Amygdala (tissue), 56 donors: ENCODE measurements around the gene TAF11L2.
"Not testable (repeated sequence)": the region's sequence is repeated elsewhere in the genome, so short reads cannot be mapped to it uniquely, and the experiment has no call there.

ENCODE experiments used
- DNase-seq, 56 donors: peaks; one replicate each; lab custom pipeline; 2025; lab: John Stamatoyannopoulos, UW

Gene TAF11L2

DNA sequence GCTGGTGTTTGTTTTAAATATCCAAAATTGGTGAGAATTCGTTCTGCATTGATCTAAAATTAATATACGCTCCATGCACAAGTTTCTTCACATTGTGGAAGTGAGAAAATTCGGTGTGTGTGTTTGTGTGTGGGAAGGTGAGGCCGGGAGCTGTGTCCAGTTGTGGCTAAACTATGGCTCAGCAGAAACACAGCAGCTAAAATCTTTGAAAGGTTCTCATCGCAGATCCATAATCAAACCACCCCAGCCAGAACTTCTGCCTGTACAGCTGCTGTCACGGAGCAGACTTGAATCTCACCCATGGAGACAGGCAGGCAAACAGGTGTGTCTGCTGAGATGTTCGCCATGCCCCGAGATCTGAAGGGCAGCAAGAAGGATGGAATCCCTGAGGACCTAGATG lies at the start of gene TAF11L2:
Gene TAF11L2 (plus strand): TSS at position 301 of the 400 bp plus-strand sequence.
- not testable (repeated sequence) for DNase-seq

DNA sequence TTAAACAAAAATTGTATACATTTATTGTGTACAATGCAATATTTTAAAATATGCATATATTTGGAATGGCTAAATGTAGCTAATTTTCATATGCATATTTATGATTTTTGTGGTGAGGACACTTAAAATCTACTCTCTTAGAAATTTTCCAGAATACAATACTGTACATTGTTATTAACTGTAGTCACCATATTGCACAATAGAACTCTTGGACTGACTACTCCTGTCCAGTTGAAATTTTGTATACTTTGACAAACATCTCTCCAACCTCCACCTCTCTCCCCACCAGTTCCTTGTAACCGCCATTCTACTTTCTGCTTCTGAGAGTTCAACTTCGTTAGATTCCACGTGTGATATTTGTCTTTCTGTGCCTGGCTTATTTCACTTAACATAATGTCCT lies 49.2 kb upstream of the TAF11L2 start:
- no peak for DNase-seq

DNA sequence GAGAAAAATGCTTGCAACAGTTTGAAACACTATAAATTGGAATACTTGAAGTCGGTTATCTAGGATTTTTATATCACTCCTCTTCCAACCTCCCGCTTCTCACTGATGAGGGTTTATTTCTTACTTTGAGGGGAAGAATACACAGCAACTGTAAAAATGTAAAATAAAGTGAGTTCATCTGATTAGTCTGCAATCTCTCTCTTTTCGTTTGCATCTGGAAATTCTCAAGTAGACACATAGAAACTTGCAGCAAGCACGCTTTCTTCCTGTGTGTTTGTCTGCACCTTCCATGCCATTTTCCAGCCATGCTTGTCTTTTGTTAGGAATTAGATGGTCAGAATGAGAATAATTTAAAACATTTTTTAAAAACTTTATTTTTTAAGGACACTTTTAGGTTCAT lies 45.1 kb upstream of the TAF11L2 start:
- DNase-seq: no peak

DNA sequence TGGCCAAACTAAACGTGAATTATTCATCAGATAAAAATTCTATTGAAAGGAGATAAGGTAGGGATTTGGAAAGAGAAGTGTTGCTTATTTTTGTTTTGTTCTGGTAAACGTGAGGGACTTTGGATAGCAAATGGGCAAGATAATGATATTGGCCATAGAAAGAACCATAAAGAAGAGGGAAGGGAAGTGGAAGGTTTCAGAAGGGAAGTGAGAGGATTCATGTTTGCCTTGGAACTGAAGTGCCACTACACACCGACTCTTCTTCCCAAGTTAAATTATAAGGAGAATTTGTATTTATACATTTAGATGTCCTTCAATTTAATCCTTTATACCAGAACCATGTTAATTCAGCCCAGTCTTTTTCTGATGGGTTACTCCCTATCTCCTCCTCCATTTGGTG lies 42.1 kb upstream of the TAF11L2 start:
- no peak for DNase-seq

DNA sequence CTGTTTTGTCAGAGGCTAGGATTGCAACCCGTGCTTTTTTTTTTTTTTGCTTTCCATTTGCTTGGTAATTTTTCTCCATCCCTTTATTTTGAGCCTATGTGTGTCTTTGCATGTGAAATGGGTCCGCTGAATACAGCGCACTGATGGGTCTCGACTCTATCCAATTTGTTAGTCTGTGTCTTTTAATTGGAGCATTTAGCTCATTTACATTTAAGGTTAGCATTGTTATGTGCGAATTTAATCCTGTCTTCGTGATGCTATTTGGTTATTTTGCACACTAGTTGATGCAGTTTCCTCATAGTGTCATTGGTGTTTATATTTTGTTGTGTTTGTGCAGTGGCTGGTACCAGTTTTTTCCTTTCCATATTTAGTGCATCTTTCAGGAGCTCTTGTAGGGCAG lies 36.2 kb upstream of the TAF11L2 start:
- DNase-seq: no peak

DNA sequence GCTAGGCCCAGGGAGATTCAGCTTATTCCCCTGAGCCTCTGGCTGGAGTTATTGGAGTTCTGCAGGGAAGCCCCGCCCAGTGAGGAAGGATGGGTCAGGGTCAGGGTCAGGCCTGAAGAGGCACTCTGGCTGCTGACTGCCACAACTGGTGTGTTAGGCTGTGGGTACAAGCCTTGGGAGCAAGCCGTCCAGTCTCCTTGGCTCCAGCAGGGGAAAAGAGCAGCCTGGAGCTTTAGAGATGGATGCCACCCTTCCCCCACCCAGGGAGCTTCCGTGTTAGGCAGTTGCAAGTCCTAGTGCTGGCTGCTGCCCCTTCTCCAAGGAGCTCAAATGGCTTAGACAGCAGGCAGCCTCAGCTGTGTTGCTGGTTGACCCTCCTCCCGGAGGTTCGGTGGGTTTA lies 34.4 kb upstream of the TAF11L2 start:
- no peak for DNase-seq

DNA sequence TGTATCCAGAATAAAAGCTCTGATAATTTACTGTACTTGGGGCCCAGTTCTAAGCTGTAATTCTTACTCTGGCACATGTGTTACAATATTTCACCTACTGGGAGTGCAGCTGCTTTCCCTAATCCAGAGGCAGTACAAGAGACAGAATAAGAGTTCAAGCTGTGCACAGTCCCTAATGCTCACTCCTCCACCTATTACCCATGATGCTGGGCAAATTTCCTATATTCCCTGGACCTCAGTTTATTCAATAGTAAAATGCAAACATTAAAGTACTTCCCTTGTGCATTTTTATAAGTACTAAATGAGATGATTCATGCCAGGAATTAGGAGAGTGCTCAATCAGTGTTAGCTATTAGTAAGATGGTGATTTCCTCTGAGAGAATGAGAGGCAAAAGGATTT lies 28.0 kb upstream of the TAF11L2 start:
- no peak for DNase-seq

DNA sequence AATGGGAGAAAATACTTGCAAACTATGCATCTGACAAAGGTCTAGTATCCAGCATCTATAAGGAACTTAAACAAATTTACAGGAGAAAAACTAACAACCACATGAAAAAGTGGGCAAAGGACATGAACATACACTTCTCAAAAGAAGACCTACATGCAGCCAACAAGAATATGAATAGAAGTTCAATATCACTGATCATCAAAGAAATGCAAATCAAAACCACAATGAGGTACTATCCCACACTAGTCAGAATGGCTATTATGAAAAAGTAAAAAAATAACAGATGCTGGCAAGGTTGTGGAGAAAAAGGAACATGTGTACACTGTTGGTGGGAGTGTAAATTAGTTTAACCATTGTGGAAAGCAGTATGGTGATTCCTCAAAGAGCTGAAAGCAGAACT lies 23.0 kb upstream of the TAF11L2 start:
- DNase-seq: not testable (repeated sequence)

DNA sequence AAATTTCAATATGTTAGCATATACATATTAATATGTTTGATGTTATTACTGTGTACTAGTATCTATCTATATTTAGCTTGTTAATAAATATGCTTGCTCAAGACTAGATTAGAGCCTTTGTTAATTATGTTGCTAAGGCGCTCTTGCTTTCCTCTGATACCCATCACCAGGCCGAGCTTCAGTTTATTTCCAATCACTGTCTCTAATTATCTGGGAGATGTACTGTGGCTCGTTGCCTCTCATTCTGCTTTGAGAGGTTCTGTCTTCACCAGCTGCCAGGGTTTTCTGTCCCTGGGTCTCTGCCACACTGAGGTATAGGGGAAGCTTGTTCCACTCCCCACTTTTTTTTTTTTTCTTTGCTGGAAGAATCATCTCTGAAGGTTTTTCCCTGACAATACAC lies 21.0 kb upstream of the TAF11L2 start:
- DNase-seq: no peak

DNA sequence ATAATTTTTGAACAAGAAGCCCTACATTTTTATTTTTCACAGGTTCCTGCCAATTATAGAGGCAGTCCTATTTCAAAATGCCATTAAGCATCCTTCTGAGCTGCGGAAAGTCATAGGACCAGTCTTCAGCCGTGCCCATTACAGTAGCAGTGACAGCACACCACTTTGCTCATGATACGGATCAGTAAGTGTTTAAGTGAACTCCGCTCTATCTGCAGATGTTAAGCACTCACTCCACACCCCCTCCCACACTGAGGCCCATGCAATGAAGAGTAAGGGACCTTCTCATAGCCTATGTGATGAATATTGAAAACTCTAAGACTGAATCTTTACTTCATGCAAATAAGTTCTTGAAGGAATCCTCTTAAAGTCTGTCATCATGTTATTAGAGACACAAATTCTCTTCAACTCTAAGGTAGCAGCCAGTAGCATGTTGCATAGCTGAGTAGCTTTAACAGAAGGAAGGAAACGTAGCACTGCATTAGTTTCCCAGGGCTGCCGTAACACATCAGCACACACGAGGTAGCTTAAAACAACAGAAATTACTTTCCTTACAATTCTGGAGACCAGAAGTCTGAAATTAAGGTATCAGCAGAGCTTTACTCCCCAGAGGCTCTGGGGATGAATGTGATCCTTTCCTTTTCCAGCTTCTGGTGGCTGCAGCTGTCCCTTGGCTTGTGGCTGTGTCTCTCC lies 20.3 kb upstream of the TAF11L2 start:
- DNase-seq: no peak

DNA sequence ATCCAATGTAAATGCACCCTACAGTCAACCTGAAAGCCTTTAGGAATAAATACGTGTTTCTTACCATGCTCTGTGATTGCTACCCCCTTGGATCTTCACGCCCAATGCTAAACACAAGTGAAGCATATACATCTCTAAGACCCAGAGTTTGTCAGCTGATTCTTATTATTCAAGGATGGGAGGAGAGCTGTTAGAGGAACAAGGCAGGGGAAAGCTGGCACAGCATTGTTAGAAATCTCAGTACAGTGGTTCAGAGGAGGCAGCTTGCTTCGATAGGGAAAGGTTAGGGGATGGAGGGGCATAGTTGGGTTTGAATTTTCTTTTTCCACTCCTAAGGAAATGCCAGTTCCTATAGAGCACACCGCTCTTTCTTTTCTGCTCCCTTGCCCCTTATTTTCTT lies 16.7 kb upstream of the TAF11L2 start:
- DNase-seq: no peak

DNA sequence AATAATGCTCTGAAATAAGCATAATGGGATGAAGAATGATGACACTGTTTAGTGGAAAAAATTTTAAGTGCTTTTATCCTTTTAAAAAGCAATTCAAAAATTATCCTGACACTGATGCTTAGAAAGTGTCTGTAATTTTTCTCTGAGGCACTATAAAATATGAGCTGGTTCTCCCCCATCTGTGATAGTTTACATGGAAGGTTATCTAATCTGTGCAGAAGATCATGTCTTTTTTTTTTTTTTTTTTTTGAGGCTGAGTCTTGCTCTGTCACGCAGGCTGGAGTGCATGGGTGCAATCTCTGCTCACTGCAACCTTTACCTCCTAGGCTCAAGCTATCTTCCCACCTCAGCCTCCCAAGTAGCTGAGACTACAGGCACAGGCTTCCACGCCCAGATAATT lies 15.2 kb upstream of the TAF11L2 start:
- no peak for DNase-seq

DNA sequence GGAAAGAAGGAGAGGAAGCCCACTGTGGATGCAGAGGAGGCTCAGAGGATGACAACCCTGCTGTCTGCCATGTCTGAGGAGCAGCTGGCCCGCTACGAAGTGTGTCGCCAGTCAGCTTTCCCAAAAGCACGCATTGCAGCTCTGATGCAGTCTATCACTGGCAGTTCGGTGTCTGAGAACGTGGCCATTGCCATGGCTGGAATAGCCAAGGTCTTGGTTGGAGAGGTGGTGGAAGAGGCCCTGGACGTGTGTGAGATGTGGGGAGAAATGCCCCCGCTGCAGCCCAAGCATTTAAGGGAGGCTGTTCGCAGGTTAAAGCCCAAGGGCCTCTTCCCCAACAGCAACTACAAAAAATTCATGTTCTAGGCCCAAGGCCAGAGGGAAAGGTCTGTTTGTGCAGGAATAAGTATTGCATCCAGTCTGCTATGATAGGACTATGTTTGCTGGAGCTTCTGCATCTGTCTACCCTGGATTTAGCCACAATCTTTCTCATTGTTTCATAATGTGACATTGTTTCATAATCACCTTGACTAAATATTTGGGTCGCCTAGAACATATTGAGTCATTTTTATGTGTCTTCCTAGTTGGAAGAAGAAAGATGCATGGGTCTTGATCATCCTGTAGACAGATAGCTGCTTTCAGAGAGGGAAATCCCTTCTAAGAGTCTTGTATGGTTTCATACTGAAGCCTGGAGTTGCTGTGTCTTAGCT lies 11.4 kb upstream of the TAF11L2 start:
- DNase-seq: not testable (repeated sequence)

DNA sequence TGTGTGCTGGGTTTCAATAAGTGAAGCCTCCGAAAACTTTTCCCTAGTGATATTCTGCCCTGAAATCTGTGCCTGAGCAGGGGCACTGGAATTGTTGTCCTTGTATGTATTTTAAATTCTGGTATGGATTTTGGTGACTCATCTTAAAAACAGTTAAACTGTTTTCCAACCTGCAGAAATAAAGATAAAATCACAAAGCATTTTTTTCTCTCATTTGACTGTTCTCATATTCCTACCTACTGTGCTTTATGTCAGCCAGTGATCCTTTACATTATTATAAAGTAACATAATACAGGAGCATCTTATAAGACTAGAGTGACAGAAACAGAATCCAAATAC lies 10.9 kb upstream of the TAF11L2 start:
- DNase-seq: no peak

DNA sequence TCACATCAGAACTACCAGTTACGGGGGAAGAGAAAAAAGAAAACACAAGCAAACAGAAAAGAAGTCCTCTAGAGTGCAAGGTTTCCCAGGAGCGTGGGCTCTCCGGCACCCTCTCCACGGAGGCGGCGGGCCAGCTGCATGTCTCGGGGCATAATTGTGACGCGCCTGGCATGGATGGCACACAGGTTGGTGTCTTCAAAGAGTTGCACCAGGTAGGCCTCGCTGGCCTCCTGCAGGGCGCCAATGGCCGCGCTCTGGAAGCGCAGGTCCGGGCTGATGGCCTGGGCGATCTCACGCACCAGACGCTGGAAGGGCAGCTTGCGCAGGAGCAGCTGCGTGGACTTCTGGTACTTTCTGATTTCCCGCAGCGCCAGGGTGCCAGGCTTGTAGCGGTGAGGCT lies 6.8 kb upstream of the TAF11L2 start:
- DNase-seq: not testable (repeated sequence)

DNA sequence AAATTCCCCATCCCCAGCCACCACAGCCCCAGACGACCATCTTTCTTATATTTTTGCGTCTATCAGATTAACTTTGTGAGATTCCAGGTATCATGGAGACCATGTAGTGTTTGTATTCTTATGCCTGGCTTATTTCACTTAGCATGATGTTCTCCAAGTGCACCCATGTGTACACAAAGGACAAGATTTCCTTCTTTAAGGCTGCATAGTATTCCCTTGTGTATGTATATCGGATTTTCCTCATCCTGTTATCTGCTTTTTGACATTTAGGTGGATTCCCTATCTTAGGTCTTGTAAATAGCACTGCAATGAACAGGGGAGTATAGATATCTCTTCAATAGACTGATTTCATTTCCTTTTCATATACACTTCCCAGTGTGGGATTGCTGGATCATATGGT lies 5.3 kb upstream of the TAF11L2 start:
- no peak for DNase-seq

DNA sequence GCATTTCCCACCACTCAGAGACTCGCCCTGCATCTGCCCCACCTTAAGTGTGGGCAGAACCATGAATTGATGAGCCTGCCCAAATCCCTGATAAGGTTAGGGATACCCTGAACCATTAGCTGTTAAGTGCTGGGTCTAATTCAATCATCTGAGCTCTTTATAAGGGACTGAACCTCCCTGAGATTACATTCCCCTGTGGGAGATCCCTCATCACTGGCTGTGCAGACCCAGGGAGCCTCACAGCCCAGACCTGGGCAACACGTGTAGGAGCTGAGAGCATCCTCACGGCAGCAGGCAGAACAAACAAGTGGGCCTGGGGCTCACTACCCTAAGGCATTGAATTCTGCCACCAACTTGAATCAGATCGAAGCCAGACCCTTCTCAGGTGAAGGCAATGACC lies 585 bp upstream of the TAF11L2 start:
- DNase-seq: no peak

DNA sequence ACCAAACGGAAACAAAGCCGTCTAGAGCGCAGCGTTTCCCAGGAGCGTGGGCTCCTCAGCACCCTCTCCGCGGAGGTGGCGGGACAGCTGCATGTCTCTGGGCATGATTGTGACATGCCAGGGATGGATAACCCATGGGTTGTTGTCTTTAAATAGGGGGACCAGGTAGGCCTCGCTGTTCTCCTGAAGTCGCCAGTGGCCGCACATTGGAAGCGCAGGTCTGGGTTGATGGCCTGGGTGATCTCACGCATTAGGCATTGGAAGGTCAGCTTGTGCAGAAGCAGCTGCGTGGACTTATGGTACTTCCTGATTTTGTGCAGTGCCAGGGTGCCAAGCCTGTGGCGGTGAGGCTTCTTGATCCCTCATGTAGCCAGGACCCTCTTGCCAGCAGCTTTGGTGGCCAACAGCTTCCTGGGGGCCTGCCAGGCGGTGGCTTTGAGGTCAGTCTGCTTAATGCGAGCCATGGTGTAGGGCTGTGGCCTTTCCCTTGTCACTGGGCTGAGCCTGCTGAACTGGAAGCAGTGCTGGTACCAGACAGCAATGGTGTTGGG lies 13.8 kb downstream of the TAF11L2 start:
- DNase-seq: no peak

DNA sequence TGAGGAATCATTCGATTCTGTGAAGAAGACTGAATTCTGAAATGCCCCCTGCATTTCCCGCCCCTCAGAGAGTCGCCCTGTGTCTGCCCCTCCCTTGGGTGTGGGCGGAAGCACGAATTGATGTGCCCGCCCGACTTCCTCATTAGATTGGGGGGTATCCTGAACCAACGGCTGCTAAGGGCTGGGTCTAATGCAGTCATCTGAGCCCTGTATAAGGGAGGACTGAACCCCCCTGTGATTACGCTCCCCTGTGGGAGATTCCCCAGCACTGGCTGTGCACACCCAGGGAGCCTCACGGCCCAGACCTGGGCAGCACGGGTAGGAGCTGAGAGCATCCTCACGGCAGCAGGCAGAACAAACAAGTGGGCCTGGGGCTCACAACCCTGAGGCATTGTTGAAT lies 19.5 kb downstream of the TAF11L2 start:
- not testable (repeated sequence) for DNase-seq

DNA sequence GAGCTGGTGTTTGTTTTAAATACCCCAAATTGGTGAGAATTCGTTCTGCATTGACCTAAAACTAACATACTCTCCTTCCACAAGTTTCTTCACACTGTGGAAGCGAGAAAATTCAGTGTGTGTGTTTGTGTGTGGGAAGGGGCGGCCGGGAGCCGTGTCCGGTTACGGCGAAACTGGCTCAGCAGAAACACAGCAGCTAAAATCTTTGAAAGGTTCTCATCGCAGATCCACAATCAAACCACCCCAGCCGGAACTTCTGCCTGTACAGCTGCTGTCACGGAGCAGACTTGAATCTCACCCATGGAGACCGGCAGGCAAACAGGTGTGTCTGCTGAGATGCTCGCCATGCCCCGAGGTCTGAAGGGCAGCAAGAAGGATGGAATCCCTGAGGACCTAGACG lies 20.0 kb downstream of the TAF11L2 start, which contains the start of gene TAF11L3:
Gene TAF11L3 (plus strand): TSS at position 301 of the 400 bp plus-strand sequence.
- not testable (repeated sequence) for DNase-seq

DNA sequence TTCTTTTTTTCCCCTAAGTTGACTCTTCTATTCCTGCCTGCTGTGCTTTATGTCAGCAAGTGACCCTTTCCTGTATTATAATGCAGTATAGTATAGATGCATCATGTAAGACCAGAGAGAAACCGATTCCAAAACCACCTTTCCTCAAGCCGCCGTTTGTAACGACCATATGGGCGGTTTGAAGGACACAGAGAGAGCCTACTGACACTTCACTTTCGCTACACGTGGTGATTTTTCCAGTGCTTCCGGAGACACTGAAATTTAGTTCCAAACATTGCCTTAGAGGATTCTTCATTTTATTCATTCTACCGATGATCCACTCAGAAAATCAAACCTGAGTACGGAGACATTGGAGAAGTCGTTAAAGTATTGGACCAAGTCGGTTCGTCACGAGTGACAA lies 21.5 kb downstream of the TAF11L2 start:
- not testable (repeated sequence) for DNase-seq

DNA sequence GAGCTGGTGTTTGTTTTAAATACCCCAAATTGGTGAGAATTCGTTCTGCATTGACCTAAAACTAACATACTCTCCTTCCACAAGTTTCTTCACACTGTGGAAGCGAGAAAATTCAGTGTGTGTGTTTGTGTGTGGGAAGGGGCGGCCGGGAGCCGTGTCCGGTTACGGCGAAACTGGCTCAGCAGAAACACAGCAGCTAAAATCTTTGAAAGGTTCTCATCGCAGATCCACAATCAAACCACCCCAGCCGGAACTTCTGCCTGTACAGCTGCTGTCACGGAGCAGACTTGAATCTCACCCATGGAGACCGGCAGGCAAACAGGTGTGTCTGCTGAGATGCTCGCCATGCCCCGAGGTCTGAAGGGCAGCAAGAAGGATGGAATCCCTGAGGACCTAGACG lies 23.5 kb downstream of the TAF11L2 start, which contains the start of gene TAF11L4:
Gene TAF11L4 (plus strand): TSS at position 301 of the 400 bp plus-strand sequence.
- not testable (repeated sequence) for DNase-seq
